ENCODE measurements around the gene EBF3. TPM values are rescaled to one million over a fixed set of nuclear protein-coding genes. Genes with fewer than 3 reads are reported as not detected.

EBF3 gene
- total RNA-seq, 1 experiment from 2014 or later: not detected

DNA sequence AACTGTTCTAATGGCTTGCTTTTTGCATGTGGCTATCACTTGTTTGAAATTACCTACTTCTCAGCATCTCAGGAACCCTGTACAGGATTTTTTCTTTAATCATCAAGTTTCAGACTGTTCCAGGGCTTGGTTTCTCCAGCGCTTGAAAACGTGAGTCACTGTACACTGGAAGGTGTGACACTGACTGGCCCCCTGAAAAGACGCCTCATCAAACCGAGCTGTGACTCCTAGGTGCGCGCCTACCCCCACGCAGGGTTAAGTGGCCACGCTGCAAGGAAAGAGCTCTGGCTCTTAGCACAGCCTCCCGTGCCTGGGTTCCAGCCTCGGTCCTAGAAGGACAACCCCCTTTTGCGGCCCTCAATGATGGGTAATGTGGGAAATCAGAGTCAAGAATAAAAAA is 81.0 kb downstream of the EBF3 start:
- DNase-seq (no peak), ATAC-seq (no peak)
- no peaks in the 10 kb centered on the region for H3K9me2 ChIP-seq (replicated peaks; ENCODE audit: low read length)
- H3K9me3 ChIP-seq (ENCODE audit: low read length): no peaks in the 10 kb centered on the region
- H3K36me3 ChIP-seq (ENCODE audit: low read depth, low read length): no peaks in the 10 kb centered on the region
- BruUV-seq (replicated peaks): no TSS peak
- no peak overlapping the region for H2AFZ ChIP-seq (ENCODE audit: low read length)
- H3K4me2 ChIP-seq (ENCODE audit: low read length): no peak overlapping the region
- intact Hi-C loops (cut with micrococcal nuclease): no loop called here
- POLR2A ChIA-PET (ENCODE audit: unreplicated experiment): no interaction called here
- no peak overlapping the region for H3K9ac ChIP-seq (ENCODE audit: low read length)
- H3K27ac ChIP-seq (ENCODE audit: low read length): no peak overlapping the region
- H3K79me2 ChIP-seq (ENCODE audit: low read length): no peaks in the 10 kb centered on the region
- H3K4me3 ChIP-seq (ENCODE audit: low read length): no peak overlapping the region
- TF ChIP-seq EZH2phosphoT487 (IDR thresholded peaks at IDR 0.05; ENCODE audit: borderline replicate concordance, low read length): no peak
- TF ChIP-seq EZH2 (IDR thresholded peaks at IDR 0.05; ENCODE audit: low read length, unreplicated experiment): no peak
- TF ChIP-seq, protein P1, sequence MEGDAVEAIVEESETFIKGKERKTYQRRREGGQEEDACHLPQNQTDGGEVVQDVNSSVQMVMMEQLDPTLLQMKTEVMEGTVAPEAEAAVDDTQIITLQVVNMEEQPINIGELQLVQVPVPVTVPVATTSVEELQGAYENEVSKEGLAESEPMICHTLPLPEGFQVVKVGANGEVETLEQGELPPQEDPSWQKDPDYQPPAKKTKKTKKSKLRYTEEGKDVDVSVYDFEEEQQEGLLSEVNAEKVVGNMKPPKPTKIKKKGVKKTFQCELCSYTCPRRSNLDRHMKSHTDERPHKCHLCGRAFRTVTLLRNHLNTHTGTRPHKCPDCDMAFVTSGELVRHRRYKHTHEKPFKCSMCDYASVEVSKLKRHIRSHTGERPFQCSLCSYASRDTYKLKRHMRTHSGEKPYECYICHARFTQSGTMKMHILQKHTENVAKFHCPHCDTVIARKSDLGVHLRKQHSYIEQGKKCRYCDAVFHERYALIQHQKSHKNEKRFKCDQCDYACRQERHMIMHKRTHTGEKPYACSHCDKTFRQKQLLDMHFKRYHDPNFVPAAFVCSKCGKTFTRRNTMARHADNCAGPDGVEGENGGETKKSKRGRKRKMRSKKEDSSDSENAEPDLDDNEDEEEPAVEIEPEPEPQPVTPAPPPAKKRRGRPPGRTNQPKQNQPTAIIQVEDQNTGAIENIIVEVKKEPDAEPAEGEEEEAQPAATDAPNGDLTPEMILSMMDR (conservative IDR thresholded peaks at IDR 0.05; ENCODE audit: low read depth, low read length): no peak
- H3K27me3 ChIP-seq (ENCODE audit: low read length): peaks cover 10% of the 10 kb centered on the region
- no peaks in the 10 kb centered on the region for H4K20me1 ChIP-seq (ENCODE audit: low read length)
- H3F3A ChIP-seq (ENCODE audit: low read length, unreplicated experiment): no peaks in the 10 kb centered on the region
- no peaks in the 10 kb centered on the region for H3K4me1 ChIP-seq (ENCODE audit: insufficient read depth, low read length)
- CTCF ChIA-PET: no interaction called here

DNA sequence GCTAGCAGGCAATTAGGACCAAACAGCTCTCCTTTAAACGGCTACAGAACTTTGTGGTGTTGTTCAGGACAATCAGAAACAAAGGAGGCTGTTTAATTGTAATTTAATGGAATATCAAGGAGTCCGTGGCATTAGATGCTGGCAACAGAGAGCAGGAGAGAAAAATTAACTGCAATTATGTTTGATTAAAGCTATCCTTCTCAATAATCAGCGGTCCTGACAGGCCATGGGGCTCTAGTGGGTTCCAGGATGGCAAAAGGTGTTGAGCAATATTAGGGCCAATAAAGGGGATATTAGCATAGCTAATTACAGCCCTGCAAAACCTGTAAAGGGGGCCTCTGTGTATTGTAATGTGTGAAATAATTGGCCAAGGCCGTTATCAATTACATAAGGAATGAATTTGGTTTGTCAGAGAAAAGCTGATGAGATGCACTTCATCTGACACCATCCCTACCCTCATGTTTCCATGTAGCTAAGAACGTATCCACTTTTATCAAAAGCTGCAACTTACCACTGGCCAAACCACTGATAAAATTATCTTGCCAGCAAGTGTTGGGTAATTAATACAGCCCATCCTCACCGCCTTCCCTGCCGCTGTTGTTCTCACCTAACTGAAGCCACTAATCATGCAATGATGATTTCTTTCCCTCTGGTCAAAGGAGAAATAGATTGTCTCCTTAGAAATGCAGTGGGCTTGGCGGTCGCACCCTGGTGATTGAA is 81.6 kb downstream of the EBF3 start:
- intact Hi-C loops (cut with micrococcal nuclease): no loop called here
- Histone ChIP-seq H3K27me3 (ENCODE audit: low read length) (peaks cover 10% of the 10 kb centered on the region), H3K4me1 (ENCODE audit: insufficient read depth, low read length) (no peaks in the 10 kb centered on the region), H3K9me3 (ENCODE audit: low read length) (no peaks in the 10 kb centered on the region), H3K36me3 (ENCODE audit: low read depth, low read length) (no peaks in the 10 kb centered on the region), H3K4me3 (ENCODE audit: low read length) (no peak overlapping the region), H3K27ac (ENCODE audit: low read length) (no peak overlapping the region), H3K9me2 (replicated peaks; ENCODE audit: low read length) (no peaks in the 10 kb centered on the region), H3K4me2 (ENCODE audit: low read length) (no peak overlapping the region), H4K20me1 (ENCODE audit: low read length) (no peaks in the 10 kb centered on the region), H2AFZ (ENCODE audit: low read length) (no peak overlapping the region), H3K9ac (ENCODE audit: low read length) (no peak overlapping the region), H3K79me2 (ENCODE audit: low read length) (no peaks in the 10 kb centered on the region), H3F3A (ENCODE audit: low read length, unreplicated experiment) (no peaks in the 10 kb centered on the region)
- no peak for ATAC-seq
- POLR2A ChIA-PET (ENCODE audit: unreplicated experiment): no interaction called here
- TF ChIP-seq, protein P1 (conservative IDR thresholded peaks at IDR 0.05; ENCODE audit: low read depth, low read length): no peak
- TF ChIP-seq EZH2phosphoT487 (IDR thresholded peaks at IDR 0.05; ENCODE audit: borderline replicate concordance, low read length) (no peak), EZH2 (IDR thresholded peaks at IDR 0.05; ENCODE audit: low read length, unreplicated experiment) (no peak)
- CTCF ChIA-PET: no interaction called here
- no TSS peak for BruUV-seq (replicated peaks)
- DNase-seq: no peak

DNA sequence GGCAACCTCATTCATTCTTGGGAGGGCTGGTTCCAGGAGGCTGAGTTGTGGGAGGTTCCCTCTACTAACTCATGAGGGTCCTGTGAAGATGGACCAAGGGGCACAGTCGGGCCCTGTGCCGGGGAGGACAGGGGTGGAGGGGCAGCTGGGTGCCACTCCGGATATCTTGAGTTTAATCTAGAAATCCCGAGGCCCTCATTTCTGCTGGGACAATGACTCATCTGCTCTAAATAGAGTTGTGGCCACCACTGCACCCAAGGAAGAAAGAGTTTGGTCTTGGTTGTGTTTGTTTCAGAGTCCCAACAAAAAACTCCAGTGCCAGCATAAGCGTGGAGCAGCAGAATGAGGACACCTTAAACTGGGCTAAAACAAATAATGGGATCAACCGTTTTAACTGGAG is 82.4 kb downstream of the EBF3 start:
- Histone ChIP-seq H3K9ac (ENCODE audit: low read length) (no peak overlapping the region), H3K4me3 (ENCODE audit: low read length) (no peak overlapping the region), H4K20me1 (ENCODE audit: low read length) (no peaks in the 10 kb centered on the region), H3K36me3 (ENCODE audit: low read depth, low read length) (no peaks in the 10 kb centered on the region), H3K9me2 (replicated peaks; ENCODE audit: low read length) (no peaks in the 10 kb centered on the region), H3K27me3 (ENCODE audit: low read length) (peaks cover 10% of the 10 kb centered on the region), H3K27ac (ENCODE audit: low read length) (no peak overlapping the region), H3K4me2 (ENCODE audit: low read length) (no peak overlapping the region), H3K4me1 (ENCODE audit: insufficient read depth, low read length) (no peaks in the 10 kb centered on the region), H3K79me2 (ENCODE audit: low read length) (no peaks in the 10 kb centered on the region), H2AFZ (ENCODE audit: low read length) (no peak overlapping the region), H3K9me3 (ENCODE audit: low read length) (no peaks in the 10 kb centered on the region), H3F3A (ENCODE audit: low read length, unreplicated experiment) (no peaks in the 10 kb centered on the region)
- no peak for DNase-seq
- ChIA-PET POLR2A (ENCODE audit: unreplicated experiment) (no interaction called here), CTCF (no interaction called here)
- no peak for ATAC-seq
- BruUV-seq (replicated peaks): no TSS peak
- intact Hi-C loops (cut with micrococcal nuclease): no loop called here
- TF ChIP-seq, protein P1 (conservative IDR thresholded peaks at IDR 0.05; ENCODE audit: low read depth, low read length): no peak
- TF ChIP-seq EZH2phosphoT487 (IDR thresholded peaks at IDR 0.05; ENCODE audit: borderline replicate concordance, low read length) (no peak), EZH2 (IDR thresholded peaks at IDR 0.05; ENCODE audit: low read length, unreplicated experiment) (no peak)
